Measurements from ENCODE around the gene POLR3K. TPM values are rescaled to one million over a fixed set of nuclear protein-coding genes. Genes with fewer than 3 reads are reported as not detected.

POLR3K gene
- polyA plus RNA-seq, 1 donor, result 6.7 TPM

Other genes with a start within 250 kb of the POLR3K start
- 30.6 TPM for gene SNRNP25, start 220 bp upstream of the POLR3K start, polyA plus RNA-seq (ENCODE audit: insufficient read length)
- 38.1 TPM for gene RHBDF1, start 19.0 kb upstream of the POLR3K start, polyA plus RNA-seq (ENCODE audit: insufficient read length)
- 23.4 TPM for gene MPG, start 24.6 kb upstream of the POLR3K start, polyA plus RNA-seq (ENCODE audit: insufficient read length)
- 25.5 TPM for gene NPRL3, start 85.1 kb upstream of the POLR3K start, polyA plus RNA-seq (ENCODE audit: insufficient read length)
- 4.9 TPM for gene HBZ, start 99.0 kb upstream of the POLR3K start, polyA plus RNA-seq (ENCODE audit: insufficient read length)
- 6.8 TPM for gene HBM, start 112.4 kb upstream of the POLR3K start, polyA plus RNA-seq (ENCODE audit: insufficient read length)
- 3,429 TPM for gene HBA2, start 119.3 kb upstream of the POLR3K start, polyA plus RNA-seq (ENCODE audit: insufficient read length)
- gene HBA1, start 123.1 kb upstream of the POLR3K start, polyA plus RNA-seq (ENCODE audit: insufficient read length), result 2,062 TPM
- gene HBQ1, start 126.9 kb upstream of the POLR3K start, polyA plus RNA-seq (ENCODE audit: insufficient read length), result 1.4 TPM
- gene LUC7L, start 175.8 kb upstream of the POLR3K start, polyA plus RNA-seq (ENCODE audit: insufficient read length), result 67.5 TPM
- gene FAM234A, start 181.2 kb upstream of the POLR3K start, polyA plus RNA-seq (ENCODE audit: insufficient read length), result 36.3 TPM
- gene RGS11, start 222.3 kb upstream of the POLR3K start, polyA plus RNA-seq (ENCODE audit: insufficient read length), result 3.6 TPM
- gene ARHGDIG, start 227.0 kb upstream of the POLR3K start, polyA plus RNA-seq (ENCODE audit: insufficient read length), result 0.82 TPM
- 0.68 TPM for gene PDIA2, start 229.6 kb upstream of the POLR3K start, polyA plus RNA-seq (ENCODE audit: insufficient read length)

All from forelimb muscle (tissue), 1 donor.